ENCODE results near the gene FIG4. TPM values are rescaled to one million over a fixed set of nuclear protein-coding genes. Genes with fewer than 3 reads are reported as not detected.

Gene FIG4
- total RNA-seq, 6 experiments from 2014 or later, result 4.0 to 7.7 (median 6.4) TPM

GRCh38 chr6:109840796-109841195, 149.7 kb downstream of the FIG4 start:
- 88% methylated on average over 5 of the region's 5 CpGs for WGBS (ENCODE audit: insufficient coverage, low coverage, low lambda C conversion rate, missing lambda C conversion rate)

DNA sequence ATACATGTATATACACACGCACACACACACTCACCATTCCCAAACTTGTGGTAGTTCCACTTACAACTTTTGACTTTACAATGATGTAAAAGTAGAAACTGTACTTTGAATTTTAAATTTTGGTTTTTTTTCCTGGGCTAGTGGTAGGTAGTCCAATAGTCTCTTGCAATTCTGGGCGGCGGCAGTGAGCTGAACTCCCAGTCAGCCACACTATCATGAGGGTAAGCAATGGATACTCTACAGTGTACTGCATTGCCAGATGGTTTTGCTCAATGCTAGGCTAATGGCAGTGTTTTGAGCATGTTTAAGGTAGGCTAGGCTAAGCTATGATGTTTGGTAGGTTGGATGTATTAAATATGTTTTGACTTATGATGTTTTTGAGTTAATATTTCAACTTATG, 150.8 kb downstream of the FIG4 start:
- Histone ChIP-seq H3K27ac (no peak overlapping the region), H3K4me3 (no peak overlapping the region), H3K4me1 (no peaks in the 10 kb centered on the region), H3K27me3 (no peaks in the 10 kb centered on the region), H3K9me3 (no peaks in the 10 kb centered on the region), H3K36me3 (no peaks in the 10 kb centered on the region)
- WGBS (ENCODE audit: insufficient coverage, low coverage, low lambda C conversion rate, missing lambda C conversion rate), result 89% methylated on average over 3 of the region's 3 CpGs
- intact Hi-C loops (cut with DNase I), result no loop called here
- no peak for DNase-seq
- no peak for ATAC-seq
- TF ChIP-seq, protein P1, sequence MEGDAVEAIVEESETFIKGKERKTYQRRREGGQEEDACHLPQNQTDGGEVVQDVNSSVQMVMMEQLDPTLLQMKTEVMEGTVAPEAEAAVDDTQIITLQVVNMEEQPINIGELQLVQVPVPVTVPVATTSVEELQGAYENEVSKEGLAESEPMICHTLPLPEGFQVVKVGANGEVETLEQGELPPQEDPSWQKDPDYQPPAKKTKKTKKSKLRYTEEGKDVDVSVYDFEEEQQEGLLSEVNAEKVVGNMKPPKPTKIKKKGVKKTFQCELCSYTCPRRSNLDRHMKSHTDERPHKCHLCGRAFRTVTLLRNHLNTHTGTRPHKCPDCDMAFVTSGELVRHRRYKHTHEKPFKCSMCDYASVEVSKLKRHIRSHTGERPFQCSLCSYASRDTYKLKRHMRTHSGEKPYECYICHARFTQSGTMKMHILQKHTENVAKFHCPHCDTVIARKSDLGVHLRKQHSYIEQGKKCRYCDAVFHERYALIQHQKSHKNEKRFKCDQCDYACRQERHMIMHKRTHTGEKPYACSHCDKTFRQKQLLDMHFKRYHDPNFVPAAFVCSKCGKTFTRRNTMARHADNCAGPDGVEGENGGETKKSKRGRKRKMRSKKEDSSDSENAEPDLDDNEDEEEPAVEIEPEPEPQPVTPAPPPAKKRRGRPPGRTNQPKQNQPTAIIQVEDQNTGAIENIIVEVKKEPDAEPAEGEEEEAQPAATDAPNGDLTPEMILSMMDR (IDR thresholded peaks at IDR 0.05), result no peak
- TF ChIP-seq POLR2A (IDR thresholded peaks at IDR 0.05), result no peak

More at GRCh38 chr6:109840796-109841195, 149.7 kb downstream of the FIG4 start:
- Histone ChIP-seq H3K27ac (no peak overlapping the region), H3K4me1 (no peaks in the 10 kb centered on the region), H3K9me3 (no peaks in the 10 kb centered on the region), H3K27me3 (no peaks in the 10 kb centered on the region), H3K36me3 (no peaks in the 10 kb centered on the region), H3K4me3 (no peak overlapping the region)
- DNase-seq (no peak), ATAC-seq (no peak)
- intact Hi-C loops (cut with DNase I), result no loop called here
- TF ChIP-seq POLR2A (IDR thresholded peaks at IDR 0.05), result no peak
- TF ChIP-seq, protein P1 (IDR thresholded peaks at IDR 0.05), result no peak

DNA sequence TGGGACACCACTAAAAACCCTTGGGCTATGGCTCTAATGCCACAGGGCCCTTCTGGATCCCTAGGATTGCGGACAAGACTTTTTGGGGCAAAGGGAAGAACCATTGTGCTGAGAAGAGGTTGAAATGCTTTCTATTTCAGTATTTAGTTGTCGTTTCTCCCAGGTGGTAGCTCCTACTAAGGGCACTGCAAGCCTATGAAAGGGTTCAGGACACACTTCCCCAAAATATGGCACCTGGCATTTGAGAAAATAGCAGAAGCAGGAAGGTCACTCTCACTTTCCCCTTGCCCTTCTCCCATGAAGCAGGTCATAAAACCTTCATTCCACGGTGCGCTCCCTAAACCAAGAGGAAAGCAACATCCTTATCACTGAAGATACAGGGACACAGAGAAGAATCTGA, 161.6 kb downstream of the FIG4 start:
- Histone ChIP-seq H3K27me3 (no peaks in the 10 kb centered on the region), H3K9me3 (no peaks in the 10 kb centered on the region), H3K27ac (no peak overlapping the region), H3K4me1 (no peaks in the 10 kb centered on the region), H3K4me3 (no peak overlapping the region), H3K36me3 (no peaks in the 10 kb centered on the region)
- TF ChIP-seq, protein P1 (IDR thresholded peaks at IDR 0.05), result no peak
- no peak for TF ChIP-seq POLR2A (IDR thresholded peaks at IDR 0.05)
- 100% methylated on average over 2 of the region's 4 CpGs for WGBS (ENCODE audit: insufficient coverage, low coverage, low lambda C conversion rate, missing lambda C conversion rate)
- DNase-seq, result no peak
- intact Hi-C loops (cut with DNase I), result loop anchor here in 1 of 2 donors (10.0 kb wide), 1 partner anchor 542 kb away; no protein-coding TSS in a partner anchor
- no peak for ATAC-seq

DNA sequence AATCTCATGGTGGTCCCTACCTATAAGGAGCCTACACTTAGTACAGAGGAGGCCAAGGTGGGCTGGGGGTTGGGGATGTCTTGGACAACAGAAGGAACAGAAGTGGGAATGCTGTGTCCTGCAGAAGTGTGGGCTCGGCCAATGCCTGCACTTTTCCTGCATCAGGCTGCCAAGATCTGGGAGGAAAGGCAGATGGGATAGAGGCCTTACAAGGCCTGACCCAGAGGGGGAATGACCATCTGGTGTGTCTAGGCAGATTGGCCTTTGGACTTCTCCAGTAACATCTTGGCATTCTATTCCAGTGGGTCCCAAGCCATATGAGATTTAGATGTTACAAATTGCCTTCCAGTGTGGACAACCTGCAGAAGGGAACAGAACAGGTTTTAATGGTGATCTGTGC, 162.3 kb downstream of the FIG4 start:
- WGBS (ENCODE audit: insufficient coverage, low coverage, low lambda C conversion rate, missing lambda C conversion rate), result 100% methylated on average over 1 of the region's 1 CpG
- DNase-seq (no peak), ATAC-seq (no peak)
- Histone ChIP-seq H3K4me3 (no peak overlapping the region), H3K36me3 (no peaks in the 10 kb centered on the region), H3K27ac (no peak overlapping the region), H3K27me3 (no peaks in the 10 kb centered on the region), H3K4me1 (no peaks in the 10 kb centered on the region), H3K9me3 (no peaks in the 10 kb centered on the region)
- intact Hi-C loops (cut with DNase I), result loop anchor here in 1 of 2 donors (10.0 kb wide), 1 partner anchor 541 kb away; no protein-coding TSS in a partner anchor
- TF ChIP-seq, protein P1 (IDR thresholded peaks at IDR 0.05), result no peak
- TF ChIP-seq POLR2A (IDR thresholded peaks at IDR 0.05), result no peak

DNA sequence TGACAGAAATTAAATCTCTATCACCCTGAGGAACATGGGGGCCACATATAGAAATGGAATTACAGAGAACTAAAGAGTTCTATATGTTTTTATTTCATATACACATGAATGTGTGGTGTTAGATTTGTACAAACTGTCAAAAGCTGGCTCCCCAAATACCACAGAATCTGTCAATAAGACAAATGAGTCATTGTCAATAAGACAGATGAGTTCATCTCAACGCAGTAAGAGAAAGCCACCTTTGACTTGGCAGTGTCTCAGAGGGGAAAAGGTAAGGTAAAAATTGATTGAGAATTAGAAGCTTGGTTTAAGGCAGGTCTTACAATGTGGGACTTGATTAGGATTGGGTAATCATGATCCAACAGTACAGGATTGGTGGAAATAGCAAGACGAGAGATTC, 162.9 kb downstream of the FIG4 start:
- Histone ChIP-seq H3K9me3 (no peaks in the 10 kb centered on the region), H3K4me1 (no peaks in the 10 kb centered on the region), H3K4me3 (no peak overlapping the region), H3K27ac (no peak overlapping the region), H3K36me3 (no peaks in the 10 kb centered on the region), H3K27me3 (no peaks in the 10 kb centered on the region)
- ATAC-seq (peak in 1 of 4 donors; percentile 43), DNase-seq (no peak)
- TF ChIP-seq POLR2A (IDR thresholded peaks at IDR 0.05), result no peak
- TF ChIP-seq, protein P1 (IDR thresholded peaks at IDR 0.05), result no peak
- intact Hi-C loops (cut with DNase I), result loop anchor here in 1 of 2 donors (10.0 kb wide), 1 partner anchor 541 kb away; no protein-coding TSS in a partner anchor
- 59% methylated on average over 2 of the region's 2 CpGs for WGBS (ENCODE audit: insufficient coverage, low coverage, low lambda C conversion rate, missing lambda C conversion rate)

Measured in right lobe of liver (tissue), 6 donors.